Heart left ventricle (tissue), 13 donors: ENCODE results near the gene DDX27.

Experiments
- CTCF ChIP-seq, 12 donors: fragments of 200-600 bp; sonication (generic) in 4 of 12; IDR thresholded peaks; one replicate each; pipeline versions ENCODE4 v1.5.0 to v1.8.0; 2018 to 2022; ENCODE audit warnings: antibody characterized with exemption in 12 of 12, mild to moderate bottlenecking in 5 of 12
- POLR2A ChIP-seq, 2 donors: fragments of 450-650 bp; IDR thresholded peaks; one replicate each; pipeline ENCODE4 v1.6.1; 2017; ENCODE audit warnings: antibody characterized with exemption in 2 of 2, mild to moderate bottlenecking in 2 of 2, moderate library complexity in 2 of 2
- donor health status: ischemic (EF 13 %, LVEDD 7.1; RV severe dilation, severe dysfunction).
- donor health status: DM: no; HTN: yes; CAD: no.
- donor health status: DM: no; HTN: no; CAD: no.
- donor health status: ischemic (EF 25% LVEDD 6.9; RV normal size, moderate dysfunction).
- donor health status: ischemic (EF 25% LVEDD 5.7; RV mildly dilated, moderate dysfunction).
- donor health status: ischemic (EF 35%, LVEDD 5.7; RV mildly dilated, moderate dysfunction).
- donor health status: nonischemic (EF 11% LVEDD 7.7; RV severe dilation, severe dysfunction).
- donor health status: DM: yes; HTN: yes; CAD: no.
- donor health status: PGD.
- donor health status: ischemic (EF 29% LVEDD 5.4; RV normal size, mild dysfunction).
- donor health status: nonischemic (EF 23%, LVEDD 6.1; RV moderate dilation, normal function).

- TF ChIP-seq CTCF (IDR thresholded peaks at IDR 0.05), result no peak
- TF ChIP-seq POLR2A (IDR thresholded peaks at IDR 0.05), result no peak
Measured at GRCh38 chr20:49281059-49281912, 62.1 kb downstream of the DDX27 start.
